ENCODE results near the gene PICK1.

PICK1 gene

GRCh38 chr22:38080850-38081635 is 23.8 kb downstream of the PICK1 start:
- Mint-ChIP-seq H3K36me3 (ENCODE audit: low read depth) (no peaks in the 10 kb centered on the region), H3K27me3 (ENCODE audit: low read depth) (peaks cover 8% of the 10 kb centered on the region), H3K27ac (no peak overlapping the region), H3K4me1 (no peaks in the 10 kb centered on the region), H3K9me3 (no peaks in the 10 kb centered on the region), H3K4me3 (no peak overlapping the region)
- no peak for TF ChIP-seq CTCF (IDR thresholded peaks at IDR 0.05; ENCODE audit: unreplicated experiment in 3 of 3)

GRCh38 chr22:38081636-38081940 is 24.4 kb downstream of the PICK1 start:
- H3K36me3 Mint-ChIP-seq (ENCODE audit: low read depth) = no peaks in the 10 kb centered on the region
- no peak for TF ChIP-seq CTCF (IDR thresholded peaks at IDR 0.05; ENCODE audit: unreplicated experiment in 3 of 3)
- H3K27ac Mint-ChIP-seq = no peak overlapping the region
- H3K9me3 Mint-ChIP-seq = no peaks in the 10 kb centered on the region
- no peak overlapping the region for H3K4me3 Mint-ChIP-seq
- peaks cover 8% of the 10 kb centered on the region for H3K27me3 Mint-ChIP-seq (ENCODE audit: low read depth)
- no peaks in the 10 kb centered on the region for H3K4me1 Mint-ChIP-seq

GRCh38 chr22:38081941-38082828 is 25.0 kb downstream of the PICK1 start:
- peaks cover 8% of the 10 kb centered on the region for H3K27me3 Mint-ChIP-seq (ENCODE audit: low read depth)
- H3K27ac Mint-ChIP-seq = no peak overlapping the region
- H3K36me3 Mint-ChIP-seq (ENCODE audit: low read depth) = no peaks in the 10 kb centered on the region
- H3K4me1 Mint-ChIP-seq = no peaks in the 10 kb centered on the region
- no peak overlapping the region for H3K4me3 Mint-ChIP-seq
- no peaks in the 10 kb centered on the region for H3K9me3 Mint-ChIP-seq
- TF ChIP-seq CTCF (IDR thresholded peaks at IDR 0.05; ENCODE audit: unreplicated experiment in 3 of 3) = no peak

GRCh38 chr22:38082986-38083710 is 25.9 kb downstream of the PICK1 start:
- Mint-ChIP-seq H3K27me3 (ENCODE audit: low read depth) (peaks cover 17% of the 10 kb centered on the region), H3K4me1 (no peaks in the 10 kb centered on the region), H3K27ac (no peak overlapping the region), H3K9me3 (no peaks in the 10 kb centered on the region), H3K36me3 (ENCODE audit: low read depth) (peaks cover 5% of the 10 kb centered on the region), H3K4me3 (no peak overlapping the region)
- TF ChIP-seq CTCF (IDR thresholded peaks at IDR 0.05; ENCODE audit: unreplicated experiment in 3 of 3) = no peak

GRCh38 chr22:38083931-38084631 is 26.9 kb downstream of the PICK1 start, which contains the start of gene SLC16A8:
Gene SLC16A8, minus strand, starts transcription at chr22:38084184. Its CDS starts 1,311 bp downstream, at chr22:38082873.
- Mint-ChIP-seq H3K4me3 (no peak within 1 kb of the TSS), H3K4me1 (no peaks in the 10 kb centered on the region), H3K36me3 (ENCODE audit: low read depth) (peaks cover 5% of the 10 kb centered on the region), H3K27me3 (ENCODE audit: low read depth) (peaks cover 18% of the 10 kb centered on the region), H3K9me3 (no peaks in the 10 kb centered on the region), H3K27ac (no peak within 1 kb of the TSS)
- no peak for TF ChIP-seq CTCF (IDR thresholded peaks at IDR 0.05; ENCODE audit: unreplicated experiment in 3 of 3)
